DMS 273 treated with DMSO at 0.1 percent for 48 hours (cell line): ENCODE data around the gene PHLDB3.
A peak's percentile ranks its signal among the peaks of the same experiment; 100 is the strongest.
"Not testable (repeated sequence)": the region's sequence is repeated elsewhere in the genome, so short reads cannot be mapped to it uniquely, and the experiment has no call there.

Experiments used
- DNase-seq: peaks from one replicate; lab custom pipeline; 2025; lab: John Stamatoyannopoulos, UW

The PHLDB3 gene

DNA sequence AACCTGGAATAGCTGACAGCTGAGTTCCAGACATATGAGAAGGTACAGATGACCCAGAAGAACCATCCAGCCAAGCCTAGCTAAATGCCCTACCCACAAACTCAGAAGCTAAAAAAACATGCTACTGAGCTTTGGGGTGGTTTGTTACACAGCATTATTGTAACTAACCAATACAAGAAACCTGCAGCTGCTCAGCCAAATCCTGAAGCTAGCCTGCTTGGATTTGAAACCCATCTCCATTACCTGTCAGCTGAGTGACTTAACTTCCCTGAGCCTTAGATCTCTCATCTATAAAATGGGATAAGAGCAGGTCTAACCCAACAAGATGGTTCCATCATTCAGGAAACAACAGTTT is 64.9 kb downstream of the PHLDB3 start:
- no peak for DNase-seq

- DNase-seq = no peak
Measured at GRCh38 chr19:43439032-43439708, 65.4 kb downstream of the PHLDB3 start.

- DNase-seq = no peak
Measured at GRCh38 chr19:43438291-43439031, 66.1 kb downstream of the PHLDB3 start.

DNA sequence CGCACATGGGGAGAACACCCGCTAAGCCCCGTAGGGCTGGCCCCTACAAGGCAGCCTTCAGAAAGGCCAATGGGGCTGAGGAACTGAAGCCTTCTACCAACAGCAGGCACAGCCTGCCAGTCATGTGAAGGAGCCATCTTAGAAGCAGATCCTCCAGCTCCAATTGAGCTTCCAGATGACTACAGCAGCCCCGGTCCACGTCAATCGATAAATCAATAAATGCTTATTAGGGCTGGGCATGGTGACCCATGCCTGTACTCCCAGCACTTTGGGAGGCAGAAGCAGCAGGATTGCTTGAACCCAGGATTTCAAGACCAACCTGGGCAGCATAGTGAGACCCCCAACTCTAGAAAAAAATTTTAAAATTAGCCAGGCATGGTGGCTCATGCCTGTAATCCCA is 66.8 kb downstream of the PHLDB3 start:
- no peak for DNase-seq

GRCh38 chr19:43437284-43437683 is 67.3 kb downstream of the PHLDB3 start:
- not testable (repeated sequence) for DNase-seq

GRCh38 chr19:43435775-43436174 is 68.8 kb downstream of the PHLDB3 start:
- no peak for DNase-seq

DNA sequence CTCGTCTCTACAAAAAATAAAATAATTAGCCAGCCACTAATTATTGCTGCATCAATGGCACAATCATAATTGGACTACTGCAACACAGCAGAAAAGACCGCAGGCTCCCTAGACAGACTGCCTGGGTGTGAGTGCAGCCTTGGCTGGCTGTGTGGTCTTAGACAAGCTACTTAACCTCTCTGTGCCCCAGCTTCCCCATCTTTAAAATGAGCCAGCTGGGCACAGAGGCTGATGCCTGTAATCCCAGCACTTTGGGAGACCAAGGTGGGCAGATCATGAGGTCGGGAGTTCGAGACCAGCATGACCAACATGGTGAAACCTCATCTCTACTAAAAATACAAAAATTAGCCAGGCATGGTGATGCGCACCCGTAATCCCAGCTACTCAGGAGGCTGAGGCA is 70.9 kb downstream of the PHLDB3 start:
- DNase-seq = no peak

DNA sequence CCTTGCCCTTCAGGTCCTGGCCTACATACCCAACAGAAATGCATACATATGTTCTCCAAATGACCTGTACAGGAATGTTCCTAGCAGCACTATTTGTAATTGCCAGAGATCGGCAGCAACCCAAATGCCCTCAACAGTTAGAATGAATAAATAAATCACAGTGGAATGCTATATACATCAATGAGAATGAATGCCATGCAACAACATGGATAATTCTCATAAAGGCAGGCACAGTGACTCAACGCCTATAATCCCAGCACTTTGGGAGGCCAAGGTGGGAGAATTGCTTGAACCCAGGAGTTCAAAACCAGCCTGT is 71.2 kb downstream of the PHLDB3 start:
- DNase-seq = no peak

DNA sequence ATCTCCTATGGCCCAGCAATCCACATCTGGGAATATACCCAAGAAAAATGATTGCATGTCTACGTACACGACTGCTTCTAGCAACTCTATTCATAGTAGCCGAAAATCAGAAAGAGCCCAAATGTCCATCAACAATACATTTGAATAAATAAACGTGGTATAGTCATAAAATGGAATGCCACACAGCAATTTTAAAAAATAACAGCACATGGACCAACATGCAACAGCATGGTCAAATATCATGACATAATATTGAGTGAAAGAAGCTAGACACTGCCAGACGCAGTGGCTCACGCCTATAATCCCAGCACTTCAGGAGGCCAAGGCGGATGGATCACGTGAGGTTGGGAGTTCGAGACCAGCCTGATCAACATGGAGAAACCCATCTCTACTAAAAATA is 73.6 kb downstream of the PHLDB3 start:
- DNase-seq = no peak

- DNase-seq = no peak
Measured at GRCh38 chr19:43430142-43430710, 74.3 kb downstream of the PHLDB3 start.

DNA sequence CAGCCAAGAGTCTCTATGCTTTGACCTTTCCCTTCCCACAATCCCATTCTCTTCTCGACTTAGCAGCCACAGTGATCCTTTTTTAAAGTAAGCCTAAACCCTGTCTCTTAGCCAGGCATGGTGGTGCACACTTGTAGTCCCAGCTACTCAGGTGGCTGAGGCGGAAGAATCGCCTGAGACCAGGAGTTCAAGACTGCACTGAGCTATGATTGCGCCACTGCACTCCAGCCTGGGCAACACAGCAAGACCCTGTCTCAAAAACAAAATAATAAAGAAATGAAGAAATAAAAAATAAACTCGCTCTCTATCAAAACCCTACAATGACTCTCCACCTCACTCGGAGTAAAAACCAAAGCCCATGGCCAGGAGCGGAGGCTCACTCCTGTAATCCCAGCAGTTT is 75.2 kb downstream of the PHLDB3 start:
- no peak for DNase-seq

GRCh38 chr19:43425567-43426392 is 78.8 kb downstream of the PHLDB3 start:
- DNase-seq = peak; percentile 2
